Fibroblast of skin of left biceps (primary cell): ENCODE data around the gene CSE1L.
"Not testable (repeated sequence)": the region's sequence is repeated elsewhere in the genome, so short reads cannot be mapped to it uniquely, and the experiment has no call there.

Source experiments
- DNase-seq, 2 experiments: peaks; one replicate each; pipeline ENCODE4 v3.0.0-alpha.2; 2013; ENCODE audit warnings: low read depth in 2 of 2

The CSE1L gene, protein sequence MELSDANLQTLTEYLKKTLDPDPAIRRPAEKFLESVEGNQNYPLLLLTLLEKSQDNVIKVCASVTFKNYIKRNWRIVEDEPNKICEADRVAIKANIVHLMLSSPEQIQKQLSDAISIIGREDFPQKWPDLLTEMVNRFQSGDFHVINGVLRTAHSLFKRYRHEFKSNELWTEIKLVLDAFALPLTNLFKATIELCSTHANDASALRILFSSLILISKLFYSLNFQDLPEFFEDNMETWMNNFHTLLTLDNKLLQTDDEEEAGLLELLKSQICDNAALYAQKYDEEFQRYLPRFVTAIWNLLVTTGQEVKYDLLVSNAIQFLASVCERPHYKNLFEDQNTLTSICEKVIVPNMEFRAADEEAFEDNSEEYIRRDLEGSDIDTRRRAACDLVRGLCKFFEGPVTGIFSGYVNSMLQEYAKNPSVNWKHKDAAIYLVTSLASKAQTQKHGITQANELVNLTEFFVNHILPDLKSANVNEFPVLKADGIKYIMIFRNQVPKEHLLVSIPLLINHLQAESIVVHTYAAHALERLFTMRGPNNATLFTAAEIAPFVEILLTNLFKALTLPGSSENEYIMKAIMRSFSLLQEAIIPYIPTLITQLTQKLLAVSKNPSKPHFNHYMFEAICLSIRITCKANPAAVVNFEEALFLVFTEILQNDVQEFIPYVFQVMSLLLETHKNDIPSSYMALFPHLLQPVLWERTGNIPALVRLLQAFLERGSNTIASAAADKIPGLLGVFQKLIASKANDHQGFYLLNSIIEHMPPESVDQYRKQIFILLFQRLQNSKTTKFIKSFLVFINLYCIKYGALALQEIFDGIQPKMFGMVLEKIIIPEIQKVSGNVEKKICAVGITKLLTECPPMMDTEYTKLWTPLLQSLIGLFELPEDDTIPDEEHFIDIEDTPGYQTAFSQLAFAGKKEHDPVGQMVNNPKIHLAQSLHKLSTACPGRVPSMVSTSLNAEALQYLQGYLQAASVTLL

DNA sequence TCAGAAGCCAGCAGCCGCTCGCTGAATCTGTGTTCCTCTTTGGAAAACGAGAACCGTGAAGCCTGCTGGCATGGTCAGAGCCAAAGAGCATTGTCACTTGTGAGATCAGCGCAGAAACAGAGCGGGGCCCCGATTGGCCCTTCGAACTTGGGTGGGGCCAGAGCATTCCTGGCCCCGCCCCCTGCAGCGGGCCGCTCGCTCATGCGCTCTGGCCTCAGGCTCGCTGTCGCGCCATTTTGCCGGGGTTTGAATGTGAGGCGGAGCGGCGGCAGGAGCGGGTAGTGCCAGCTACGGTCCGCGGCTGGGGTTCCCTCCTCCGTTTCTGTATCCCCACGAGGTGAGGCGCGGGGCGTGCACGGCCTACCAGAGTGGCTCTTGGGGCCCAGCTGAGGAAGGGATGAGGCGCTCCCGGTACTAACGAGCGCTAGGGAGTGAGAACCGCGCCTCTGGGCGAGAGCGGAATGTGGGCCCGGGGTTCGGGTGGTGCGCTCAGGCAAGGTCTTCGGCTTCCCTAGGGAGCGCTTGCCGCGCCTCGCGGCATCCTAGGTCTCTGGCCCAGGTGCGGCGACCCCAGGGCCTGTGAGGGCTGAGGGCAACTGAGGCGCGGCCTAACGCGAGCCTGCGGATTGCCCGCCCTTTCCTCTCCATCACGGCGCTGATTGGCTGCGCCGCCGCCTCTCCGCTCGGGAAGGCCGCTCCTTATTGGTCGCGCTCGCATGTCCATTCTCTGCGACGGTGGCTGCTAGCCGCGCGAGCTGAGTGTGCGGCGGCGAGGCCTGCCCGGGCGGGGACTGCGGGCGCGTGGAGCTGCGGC, at the start of gene CSE1L:
CSE1L (plus strand) TSS at position 226 of the 814 bp plus-strand sequence. CDS start 12,152 bp downstream, outside the sequence.
- peak; percentile 83 to 85 for DNase-seq

DNA sequence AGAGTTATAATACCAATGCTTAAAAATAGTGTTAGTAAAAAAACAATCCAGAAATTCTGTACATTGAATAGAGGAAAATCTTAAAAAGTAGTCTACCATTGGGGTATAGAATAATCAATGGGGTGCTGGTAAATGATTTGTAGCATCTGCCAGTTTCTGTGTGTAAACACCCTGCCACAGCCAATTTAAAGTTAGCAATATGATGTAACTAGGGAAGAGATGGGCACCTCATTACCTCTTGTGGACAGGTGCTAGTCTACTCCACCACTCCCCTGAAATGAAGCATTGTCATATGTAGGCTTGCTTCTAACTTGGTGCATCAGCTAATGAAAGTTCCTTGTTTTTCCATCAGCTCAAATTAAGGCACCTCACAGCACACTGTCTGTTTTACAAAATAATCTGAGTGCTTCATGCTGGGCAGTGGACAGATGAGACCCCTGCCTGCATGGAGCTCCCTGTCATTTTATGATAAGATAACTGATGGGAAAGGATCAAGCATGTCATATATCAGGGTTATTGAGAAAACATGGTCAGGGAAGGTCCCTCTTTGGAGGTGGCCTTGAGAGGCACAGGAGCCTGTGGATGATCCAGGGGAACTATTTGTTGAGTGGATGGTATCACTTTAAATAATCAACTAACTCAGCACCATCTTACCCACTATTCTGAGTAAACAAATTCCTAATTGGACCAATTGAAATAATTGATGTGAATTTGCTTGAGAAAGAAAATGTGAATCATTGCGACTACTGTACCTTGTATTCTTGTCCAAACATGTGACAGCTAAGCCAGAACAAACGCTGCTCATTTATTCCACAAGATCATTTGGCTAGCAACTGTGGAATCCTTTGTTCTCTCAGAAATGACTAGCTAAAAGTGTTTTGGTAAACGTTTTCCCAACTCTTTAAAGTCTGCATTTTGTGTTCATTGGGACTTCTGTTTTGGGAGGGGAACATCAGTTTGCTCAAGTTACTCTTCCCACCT, 45.9 kb upstream of the CSE1L start:
- no peak for DNase-seq

DNA sequence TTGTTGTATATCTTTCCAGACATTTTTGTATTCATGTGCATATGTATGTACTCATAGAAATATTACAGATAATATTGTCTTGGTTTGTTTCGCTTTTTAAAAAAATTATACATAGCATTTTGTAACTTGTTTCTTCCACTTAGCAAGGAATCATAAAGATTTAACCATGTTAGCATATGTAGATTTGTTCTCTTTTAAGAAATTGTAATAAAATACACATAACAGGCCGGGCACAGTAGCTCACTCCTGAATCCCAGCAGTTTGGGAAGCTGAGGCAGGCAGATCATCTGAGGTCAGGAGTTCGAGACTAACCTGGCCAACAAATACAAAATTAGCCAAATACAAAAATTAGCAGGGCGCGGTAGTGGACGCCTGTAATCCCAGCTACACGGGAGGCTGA, 44.4 kb upstream of the CSE1L start:
- no peak for DNase-seq

DNA sequence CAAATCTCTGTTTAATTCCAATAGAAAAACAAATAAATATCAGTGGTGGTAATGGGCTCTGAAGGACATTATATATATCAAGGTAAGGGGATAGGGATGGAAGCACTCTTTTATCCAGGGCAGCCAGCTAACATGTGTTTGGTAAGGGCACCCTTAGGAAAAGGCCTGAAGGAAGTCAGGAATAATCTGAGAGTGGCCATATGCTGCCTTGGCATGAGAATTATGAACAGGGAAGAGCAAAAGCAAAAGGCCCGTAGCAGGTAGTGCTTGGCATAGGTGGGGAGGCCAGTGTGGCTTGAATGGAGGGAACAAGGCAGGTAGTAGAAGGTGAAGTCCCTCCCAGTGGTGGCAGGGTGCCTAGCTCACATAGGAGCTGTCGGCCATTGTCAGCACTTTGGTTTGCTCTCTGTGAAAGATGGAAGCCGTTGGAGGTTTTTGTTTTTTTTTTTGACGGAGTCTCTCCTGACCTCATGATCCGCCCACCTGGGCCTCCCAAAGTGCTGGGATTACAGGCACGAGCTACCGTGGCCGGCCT, 39.6 kb upstream of the CSE1L start:
- no peak for DNase-seq

DNA sequence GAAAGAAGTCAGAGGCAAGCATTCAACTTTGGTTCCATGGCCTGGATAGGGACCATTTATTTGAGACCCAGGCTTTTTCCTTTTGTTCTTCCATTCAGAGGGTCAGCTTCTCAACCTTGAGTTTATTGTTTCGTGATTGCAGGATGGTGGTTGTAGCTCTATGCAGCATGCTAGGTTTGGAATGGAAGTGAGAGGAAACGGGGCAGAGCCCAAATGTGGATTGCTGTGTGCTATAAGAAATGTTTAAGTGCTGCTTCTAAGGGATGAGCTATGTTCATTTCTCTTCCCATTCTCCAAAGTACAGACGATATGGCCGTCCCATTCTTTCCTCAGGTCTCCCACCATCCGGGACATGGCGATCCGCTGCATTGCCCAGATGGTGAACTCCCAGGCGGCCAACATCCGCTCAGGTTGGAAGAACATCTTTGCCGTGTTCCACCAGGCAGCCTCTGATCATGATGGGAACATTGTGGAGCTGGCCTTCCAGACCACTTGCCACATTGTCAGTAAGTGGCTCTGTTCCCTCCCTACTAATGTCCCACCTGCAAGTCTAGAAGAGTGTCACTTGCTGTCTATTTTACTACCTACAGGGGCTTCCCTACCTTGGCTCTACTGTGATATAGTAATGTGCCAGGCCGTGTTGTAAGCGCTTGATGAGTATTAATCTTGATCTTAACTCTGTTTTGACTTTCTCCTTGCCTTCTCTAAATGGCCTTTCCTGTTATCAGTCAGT, 36.0 kb upstream of the CSE1L start:
- no peak for DNase-seq

DNA sequence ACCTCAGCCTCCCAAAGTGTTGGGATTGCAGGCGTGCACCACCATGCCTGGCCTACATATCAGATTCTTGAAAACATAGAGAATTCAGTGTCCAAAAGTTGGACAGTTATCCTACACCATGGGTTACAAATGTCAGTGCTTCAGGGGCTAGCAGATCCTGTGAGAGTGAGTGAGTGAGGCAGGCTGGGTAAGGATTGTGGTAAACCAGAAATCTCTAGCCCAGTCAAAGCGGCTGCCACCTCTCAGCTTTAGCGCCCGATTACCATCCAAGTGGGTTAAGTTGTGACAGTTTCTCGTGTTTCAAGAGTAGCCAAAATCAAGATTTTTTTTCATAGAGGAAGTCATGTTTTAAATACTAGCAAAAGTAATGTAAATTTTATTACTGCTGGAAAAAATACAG, 21.9 kb upstream of the CSE1L start:
- no peak for DNase-seq

DNA sequence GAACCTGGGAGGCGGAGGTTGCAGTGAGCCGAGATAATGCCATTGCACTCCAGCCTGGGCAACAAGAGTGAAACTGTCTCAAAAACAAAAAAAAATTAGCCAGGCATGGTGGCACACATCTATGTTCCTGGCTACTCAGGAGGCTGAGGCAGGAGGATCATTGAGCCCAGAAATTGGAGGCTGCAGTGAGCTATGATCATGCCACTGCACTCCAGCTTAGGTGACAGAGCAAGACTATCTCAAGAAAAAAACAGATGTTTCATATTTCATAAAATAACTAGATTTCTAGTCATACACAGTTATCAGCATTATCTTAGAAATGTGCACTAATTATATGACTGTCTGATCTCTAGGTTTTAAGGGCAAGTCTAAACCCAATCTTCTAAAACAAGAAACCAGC, 17.9 kb upstream of the CSE1L start:
- not testable (repeated sequence) for DNase-seq

DNA sequence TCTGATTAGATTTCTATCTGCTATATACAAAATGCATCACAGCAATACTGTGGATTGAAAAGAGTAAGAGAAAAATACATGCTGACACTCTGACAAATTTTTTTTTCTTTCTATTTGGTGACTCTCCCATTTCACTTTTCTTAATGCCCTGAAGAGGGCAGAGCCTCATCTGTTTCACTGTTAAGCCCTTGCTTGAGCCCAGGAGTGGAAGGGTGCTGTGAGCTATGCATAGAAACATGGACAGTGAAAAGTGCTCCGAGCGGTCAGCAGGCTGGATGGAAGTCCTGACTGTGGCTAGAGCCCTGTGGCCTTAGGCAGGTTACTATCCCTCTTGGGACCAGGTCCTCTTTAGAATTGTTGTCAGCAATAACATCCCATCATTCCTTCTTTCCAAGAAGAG, 17.4 kb upstream of the CSE1L start:
- no peak for DNase-seq

DNA sequence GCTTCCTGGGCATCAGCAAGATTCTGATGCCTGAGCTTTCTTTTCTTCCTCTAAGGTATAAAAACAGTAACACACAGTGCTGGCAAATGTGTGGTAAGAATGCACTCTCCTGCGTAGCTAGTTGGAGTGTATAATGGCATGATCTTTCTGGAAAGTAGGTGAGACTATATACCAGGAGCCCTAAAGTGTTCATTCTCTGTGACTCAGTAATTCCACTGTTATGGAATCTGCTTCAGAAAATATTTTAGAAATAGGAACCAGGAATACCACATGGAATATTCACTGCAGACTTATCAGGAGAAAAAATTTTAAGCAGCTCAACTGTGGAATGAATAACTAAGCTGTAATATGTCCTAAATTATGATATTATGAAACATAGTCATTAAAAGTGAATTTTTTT, 16.9 kb upstream of the CSE1L start:
- DNase-seq: peak; percentile 32 to 50

DNA sequence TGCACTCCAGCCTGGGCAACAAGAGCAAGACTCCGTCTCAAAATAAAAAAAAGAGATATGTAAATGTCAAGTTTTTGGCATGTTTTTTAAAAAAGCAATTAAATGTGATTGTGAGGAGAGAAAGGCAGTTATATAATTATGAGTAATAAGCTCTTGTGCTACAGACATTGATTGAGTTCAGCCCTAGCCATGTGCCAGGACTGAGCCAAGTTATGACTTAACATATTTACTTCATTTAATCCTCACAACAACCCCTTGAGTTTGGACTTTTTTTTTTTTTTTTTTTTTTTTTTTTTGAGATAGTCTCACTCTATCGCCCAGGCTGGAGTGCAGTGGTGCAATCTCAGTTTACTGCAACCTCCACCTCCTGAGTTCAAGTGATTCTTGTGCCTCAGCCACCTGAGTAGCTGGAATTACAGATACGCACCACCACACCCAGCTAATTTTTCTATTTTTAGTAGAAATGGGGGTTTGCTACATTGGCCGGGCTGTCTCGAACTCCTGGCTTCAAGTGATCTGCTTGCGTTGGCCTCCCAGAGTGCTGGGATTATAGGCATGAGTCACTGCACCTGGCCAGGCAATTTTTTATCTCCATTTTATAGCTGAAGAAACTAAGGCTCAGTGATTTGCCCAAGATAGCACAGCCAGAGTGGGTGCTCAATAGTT, 15.0 kb upstream of the CSE1L start:
- DNase-seq: no peak

DNA sequence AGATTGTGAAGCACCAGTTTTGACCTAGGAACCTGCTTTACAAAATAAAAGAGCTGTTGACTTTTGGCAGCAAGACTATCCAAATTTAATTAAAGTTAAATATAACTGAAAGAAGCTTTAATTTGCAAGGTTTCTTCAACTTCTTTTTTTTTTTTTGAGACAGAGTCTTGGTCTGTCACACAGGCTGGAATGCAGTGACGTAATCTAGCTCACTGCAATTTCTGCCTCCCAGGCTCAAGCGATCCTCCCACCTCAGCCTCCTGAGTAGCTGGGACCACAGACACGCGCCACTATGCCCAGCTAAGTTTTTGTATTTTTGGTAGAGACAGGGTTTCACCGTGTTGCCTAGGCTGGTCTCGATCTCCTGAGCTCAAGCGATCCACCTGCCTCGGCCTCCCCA, 13.7 kb upstream of the CSE1L start:
- no peak for DNase-seq

DNA sequence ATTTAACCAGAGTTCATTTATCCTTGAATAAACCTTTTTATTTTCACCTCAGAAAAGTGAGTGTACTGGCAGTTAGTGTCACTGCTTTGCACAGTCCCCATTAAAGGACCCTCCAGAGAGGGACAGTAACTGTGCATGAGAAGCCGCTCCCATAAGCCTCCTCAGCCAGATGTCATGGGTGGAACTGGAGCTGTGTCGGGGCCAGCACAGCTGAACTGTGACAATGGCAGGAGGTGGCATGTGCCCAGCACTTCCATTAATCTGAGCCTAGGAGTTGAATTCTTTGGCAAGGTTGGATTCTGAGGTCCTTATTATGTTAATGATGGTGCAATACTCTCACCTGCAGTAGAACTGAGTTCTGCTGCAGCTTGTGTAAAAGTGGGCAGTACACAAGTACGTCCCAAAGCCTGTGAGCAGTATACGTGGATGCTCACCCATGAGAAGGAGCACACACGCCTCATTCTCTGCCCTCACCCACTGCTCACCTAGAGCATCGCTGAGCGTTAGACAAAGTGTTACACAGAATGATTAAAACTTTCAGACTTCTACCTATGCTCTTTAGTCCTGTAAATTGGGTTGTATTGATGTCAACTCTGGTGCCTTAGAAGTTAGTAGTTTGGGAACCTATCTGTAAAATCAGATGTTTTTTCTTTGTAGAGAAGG, 11.9 kb upstream of the CSE1L start:
- DNase-seq: no peak

DNA sequence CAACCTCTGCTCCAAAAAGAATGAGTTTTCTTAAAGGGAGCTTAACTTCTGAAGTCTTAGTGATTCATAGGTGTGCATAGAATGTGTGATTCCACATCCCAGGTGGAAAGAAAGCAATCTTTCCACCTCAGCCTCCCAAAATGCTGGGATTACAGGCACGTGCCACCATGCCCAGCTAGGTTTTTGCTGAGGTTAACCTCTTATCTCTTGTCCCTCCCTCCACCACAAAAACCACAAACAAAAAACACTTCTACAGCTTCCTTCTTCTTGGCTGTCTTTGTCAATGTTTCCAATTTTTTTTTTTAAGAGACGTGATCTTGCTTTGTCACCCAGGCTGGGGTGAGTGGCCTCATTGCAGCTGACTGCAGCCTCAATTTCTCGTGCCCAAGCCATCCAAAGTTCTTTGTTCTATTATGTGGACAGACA, 8.1 kb upstream of the CSE1L start:
- DNase-seq: no peak

DNA sequence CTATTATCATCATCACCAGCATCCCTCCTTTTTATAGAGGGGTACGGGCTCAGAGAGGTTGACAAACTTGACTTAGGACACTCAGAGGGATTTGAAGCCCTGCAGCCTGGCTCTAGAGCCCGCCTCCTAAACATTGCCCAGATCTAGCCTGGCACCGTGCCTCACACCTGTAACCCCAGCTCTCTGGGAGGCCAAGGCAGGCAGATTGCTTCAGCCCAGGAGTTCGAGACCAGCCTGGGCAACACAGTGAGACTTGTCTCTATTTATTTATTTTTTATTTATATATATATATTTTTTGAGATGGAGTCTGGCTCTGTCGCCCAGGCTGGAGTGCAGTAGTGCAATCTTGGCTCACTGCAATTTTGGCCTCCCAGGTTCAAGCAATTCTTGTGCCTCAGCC, 6.3 kb upstream of the CSE1L start:
- DNase-seq: no peak

DNA sequence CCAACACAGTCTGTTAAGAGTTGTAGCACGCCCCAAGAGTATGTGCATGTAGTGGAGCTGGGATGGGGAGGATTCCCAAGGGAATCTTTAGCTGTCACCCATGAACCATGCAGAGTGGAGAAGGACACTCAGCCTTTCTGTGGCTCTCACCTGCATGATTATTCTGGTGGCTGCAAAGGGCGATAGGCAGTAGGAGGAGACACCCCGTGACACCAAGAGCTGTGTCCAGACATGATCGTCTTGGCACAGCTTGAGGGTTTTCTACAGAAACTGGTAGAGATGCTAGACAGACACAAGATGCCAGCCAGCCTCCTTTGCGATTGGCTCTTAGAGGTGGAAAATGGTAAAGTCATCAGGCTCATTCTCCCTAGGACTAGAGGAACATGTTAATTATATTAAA, 3.1 kb upstream of the CSE1L start:
- no peak for DNase-seq

DNA sequence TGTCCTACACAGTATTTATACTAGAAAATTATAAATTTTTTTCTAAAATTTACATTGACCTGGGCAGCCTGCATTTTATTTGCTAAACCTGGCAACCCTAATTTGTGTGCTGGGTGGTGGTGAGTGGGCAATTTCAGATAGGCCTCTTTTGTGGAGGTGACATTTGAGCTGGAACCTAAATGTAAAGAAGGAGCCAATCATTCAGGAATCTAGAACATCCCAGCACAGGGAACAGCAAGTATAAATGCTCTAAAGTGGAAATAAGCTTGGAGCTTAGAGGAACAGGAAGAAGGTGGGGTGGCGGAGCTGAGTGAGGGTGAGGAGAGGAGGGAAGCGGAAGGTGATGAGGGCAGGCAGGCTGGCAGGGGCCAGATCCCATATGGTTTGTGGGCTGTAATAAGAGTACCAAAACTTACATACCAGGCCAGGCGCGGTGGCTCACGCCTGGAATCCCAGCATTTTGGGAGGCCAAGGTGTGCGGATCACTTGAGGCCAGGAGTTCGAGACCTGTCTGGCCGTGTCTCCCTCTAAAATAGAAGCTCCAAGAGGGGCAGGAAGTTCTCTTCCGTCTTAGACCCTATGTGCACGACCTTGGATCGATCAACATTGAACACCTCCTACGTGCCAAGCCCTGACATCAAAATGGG, 549 bp upstream of the CSE1L start:
- DNase-seq: no peak

DNA sequence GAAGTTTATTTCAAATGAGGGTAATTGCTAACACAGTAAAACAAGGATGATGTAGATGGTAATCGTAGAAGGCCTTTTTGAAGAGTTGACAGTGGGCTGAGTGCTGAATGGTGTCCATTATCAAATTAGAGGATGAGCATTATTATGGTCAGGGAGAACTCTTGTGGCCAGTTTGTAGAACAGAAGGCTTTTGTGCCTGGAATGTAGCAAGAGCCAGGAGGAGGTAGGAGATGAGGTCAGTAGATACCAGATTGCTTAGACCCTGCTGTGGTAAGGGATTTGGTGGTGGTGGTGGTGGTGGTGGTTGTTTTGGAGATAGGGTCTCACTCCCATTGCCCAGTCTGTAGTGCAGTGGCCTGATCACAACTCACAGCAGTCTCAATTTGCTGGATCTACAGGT, 6.2 kb downstream of the CSE1L start:
- no peak for DNase-seq

DNA sequence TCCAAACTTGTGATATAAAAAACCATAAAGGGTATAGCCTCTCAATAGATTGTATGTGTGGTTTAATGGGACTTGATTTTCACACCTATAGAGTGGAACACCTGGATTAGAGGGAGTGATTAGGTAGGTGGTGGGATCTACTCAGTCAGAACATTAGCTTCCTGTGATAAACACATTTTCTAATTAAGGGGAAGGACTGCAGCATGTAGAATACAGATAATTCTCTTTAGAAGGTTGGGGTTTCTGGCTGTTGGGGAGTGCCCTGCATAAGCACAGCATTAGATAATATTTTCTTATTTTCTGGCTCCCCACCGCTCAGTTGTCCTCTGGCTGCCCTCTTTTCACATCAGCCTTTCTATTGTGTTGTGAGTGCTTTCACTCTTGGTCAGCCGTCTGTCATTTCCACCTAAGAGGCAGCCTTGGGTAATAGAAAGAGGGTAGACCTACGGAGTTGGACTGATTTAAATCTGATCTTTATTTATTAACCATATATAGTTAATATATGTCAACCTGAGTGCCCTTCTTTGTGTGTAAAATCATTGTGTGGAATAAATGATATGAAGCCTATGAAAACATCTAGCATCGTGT, 8.0 kb downstream of the CSE1L start:
- no peak for DNase-seq
